Rectal smooth muscle tissue (tissue), 1 donor: ENCODE results near the gene INTS7.

Experiments
- H3K27ac ChIP-seq: one replicate; pipeline ENCODE4 v1.7.0; 2013; ENCODE audit warnings: low read depth, low read length, inconsistent platforms
- H3K27me3 ChIP-seq: one replicate; pipeline ENCODE4 v1.7.0; 2013; ENCODE audit warnings: low read length; ENCODE audit not compliant: control insufficient read depth, insufficient read depth
- H3K36me3 ChIP-seq: one replicate; pipeline ENCODE4 v1.7.0; 2013; ENCODE audit warnings: low read length; ENCODE audit not compliant: control insufficient read depth, insufficient read depth
- H3K4me1 ChIP-seq: one replicate; pipeline ENCODE4 v1.7.0; 2013; ENCODE audit warnings: low read length; ENCODE audit not compliant: control insufficient read depth, insufficient read depth
- H3K4me3 ChIP-seq: one replicate; pipeline ENCODE4 v1.7.0; 2013; ENCODE audit warnings: low read length
- H3K9ac ChIP-seq: one replicate; pipeline ENCODE4 v1.7.0; 2013; ENCODE audit warnings: low read length

Gene INTS7

GRCh38 chr1:212035123-212035834 is at the start of gene INTS7, which contains the start of gene DTL:
INTS7 (minus strand) TSS chr1:212035557; CDS start chr1:212035437, 120 bp downstream.
DTL (plus strand) TSS chr1:212035748; CDS start chr1:212035891, 143 bp downstream.
- Histone ChIP-seq H3K27me3 (no peaks in the 10 kb centered on the region), H3K36me3 (no peaks in the 10 kb centered on the region), H3K27ac (peak within 1 kb of the TSS; percentile 88), H3K4me1 (peaks cover 6% of the 10 kb centered on the region), H3K4me3 (peak within 1 kb of the TSS; percentile 98), H3K9ac (peak within 1 kb of the TSS; percentile 61)

- H3K4me3 ChIP-seq: no peak overlapping the region
- H3K9ac ChIP-seq: no peak overlapping the region
- no peaks in the 10 kb centered on the region for H3K36me3 ChIP-seq
- H3K27me3 ChIP-seq: no peaks in the 10 kb centered on the region
- no peaks in the 10 kb centered on the region for H3K4me1 ChIP-seq
- H3K27ac ChIP-seq: no peak overlapping the region
Observed at GRCh38 chr1:212082765-212083406, 47.5 kb upstream of the INTS7 start.

GRCh38 chr1:212078826-212079225 is 43.5 kb upstream of the INTS7 start:
- H3K4me1 ChIP-seq: no peaks in the 10 kb centered on the region
- no peaks in the 10 kb centered on the region for H3K36me3 ChIP-seq
- no peak overlapping the region for H3K9ac ChIP-seq
- H3K27me3 ChIP-seq: no peaks in the 10 kb centered on the region
- H3K27ac ChIP-seq: no peak overlapping the region
- no peak overlapping the region for H3K4me3 ChIP-seq

- no peaks in the 10 kb centered on the region for H3K36me3 ChIP-seq
- H3K9ac ChIP-seq: no peak overlapping the region
- H3K27me3 ChIP-seq: no peaks in the 10 kb centered on the region
- no peak overlapping the region for H3K27ac ChIP-seq
- no peak overlapping the region for H3K4me3 ChIP-seq
- H3K4me1 ChIP-seq: no peaks in the 10 kb centered on the region
Observed at GRCh38 chr1:212077028-212077427, 41.7 kb upstream of the INTS7 start.

GRCh38 chr1:212074856-212075255 is 39.5 kb upstream of the INTS7 start:
- Histone ChIP-seq H3K4me3 (no peak overlapping the region), H3K9ac (no peak overlapping the region), H3K27ac (no peak overlapping the region), H3K4me1 (no peaks in the 10 kb centered on the region), H3K36me3 (no peaks in the 10 kb centered on the region), H3K27me3 (no peaks in the 10 kb centered on the region)

GRCh38 chr1:212074313-212074712 is 39.0 kb upstream of the INTS7 start:
- no peak overlapping the region for H3K9ac ChIP-seq
- no peaks in the 10 kb centered on the region for H3K27me3 ChIP-seq

GRCh38 chr1:212073490-212073889 is 38.1 kb upstream of the INTS7 start:
- no peaks in the 10 kb centered on the region for H3K36me3 ChIP-seq
- H3K9ac ChIP-seq: no peak overlapping the region
- no peaks in the 10 kb centered on the region for H3K4me1 ChIP-seq
- no peak overlapping the region for H3K27ac ChIP-seq
- H3K27me3 ChIP-seq: no peaks in the 10 kb centered on the region
- no peak overlapping the region for H3K4me3 ChIP-seq

More at GRCh38 chr1:212074313-212074712, 39.0 kb upstream of the INTS7 start:
- Histone ChIP-seq H3K4me3 (no peak overlapping the region), H3K36me3 (no peaks in the 10 kb centered on the region), H3K4me1 (no peaks in the 10 kb centered on the region), H3K27ac (no peak overlapping the region)

GRCh38 chr1:212072047-212072446 is 36.7 kb upstream of the INTS7 start:
- Histone ChIP-seq H3K36me3 (no peaks in the 10 kb centered on the region), H3K4me1 (no peaks in the 10 kb centered on the region), H3K4me3 (no peak overlapping the region), H3K9ac (no peak overlapping the region), H3K27ac (no peak overlapping the region), H3K27me3 (no peaks in the 10 kb centered on the region)

- no peaks in the 10 kb centered on the region for H3K4me1 ChIP-seq
Observed at GRCh38 chr1:212070720-212071302, 35.5 kb upstream of the INTS7 start.

GRCh38 chr1:212067787-212068186 is 32.4 kb upstream of the INTS7 start:
- H3K27ac ChIP-seq: no peak overlapping the region
- H3K36me3 ChIP-seq: no peaks in the 10 kb centered on the region
- no peak overlapping the region for H3K9ac ChIP-seq
- no peaks in the 10 kb centered on the region for H3K27me3 ChIP-seq
- H3K4me3 ChIP-seq: no peak overlapping the region
- H3K4me1 ChIP-seq: no peaks in the 10 kb centered on the region

More at GRCh38 chr1:212070720-212071302, 35.5 kb upstream of the INTS7 start:
- no peak overlapping the region for H3K9ac ChIP-seq
- H3K36me3 ChIP-seq: no peaks in the 10 kb centered on the region
- H3K27me3 ChIP-seq: no peaks in the 10 kb centered on the region
- no peak overlapping the region for H3K4me3 ChIP-seq
- no peak overlapping the region for H3K27ac ChIP-seq

- Histone ChIP-seq H3K4me1 (no peaks in the 10 kb centered on the region), H3K36me3 (no peaks in the 10 kb centered on the region), H3K9ac (no peak overlapping the region), H3K27me3 (no peaks in the 10 kb centered on the region), H3K27ac (no peak overlapping the region), H3K4me3 (no peak overlapping the region)
Observed at GRCh38 chr1:212062832-212063438, 27.6 kb upstream of the INTS7 start.

- no peak overlapping the region for H3K4me3 ChIP-seq
- H3K36me3 ChIP-seq: no peaks in the 10 kb centered on the region
- no peak overlapping the region for H3K9ac ChIP-seq
- no peaks in the 10 kb centered on the region for H3K4me1 ChIP-seq
- H3K27me3 ChIP-seq: no peaks in the 10 kb centered on the region
- H3K27ac ChIP-seq: no peak overlapping the region
Observed at GRCh38 chr1:212060632-212061472, 25.5 kb upstream of the INTS7 start.
